DMS114 treated with DMSO at 0.1 percent for 48 hours (cell line): ENCODE measurements around the gene BLTP3A.

Experiments used
- DNase-seq: peaks from one replicate; lab custom pipeline; 2025; ENCODE audit not compliant: unreplicated experiment; lab: John Stamatoyannopoulos, UW

Gene BLTP3A

GRCh38 chr6:34832942-34833341 is 41.1 kb downstream of the BLTP3A start:
- no peak for DNase-seq

- DNase-seq = no peak
Observed at GRCh38 chr6:34834789-34835518, 43.1 kb downstream of the BLTP3A start.

- DNase-seq = no peak
Observed at GRCh38 chr6:34836008-34836407, 44.1 kb downstream of the BLTP3A start.

GRCh38 chr6:34836451-34836850 is 44.6 kb downstream of the BLTP3A start:
- no peak for DNase-seq

- no peak for DNase-seq
Observed at GRCh38 chr6:34837528-34837927, 45.6 kb downstream of the BLTP3A start.

- no peak for DNase-seq
Observed at GRCh38 chr6:34839666-34840352, 47.9 kb downstream of the BLTP3A start.
